GM12872 (cell line): ENCODE measurements around the gene NDUFB4.

Experiments used
- CTCF ChIP-seq: IDR thresholded peaks from 3 replicates; pipeline ENCODE4 v1.5.1; 2011; ENCODE audit warnings: low read depth, mild to moderate bottlenecking, low read length, moderate library complexity; ENCODE audit not compliant: insufficient read depth

The NDUFB4 gene

DNA sequence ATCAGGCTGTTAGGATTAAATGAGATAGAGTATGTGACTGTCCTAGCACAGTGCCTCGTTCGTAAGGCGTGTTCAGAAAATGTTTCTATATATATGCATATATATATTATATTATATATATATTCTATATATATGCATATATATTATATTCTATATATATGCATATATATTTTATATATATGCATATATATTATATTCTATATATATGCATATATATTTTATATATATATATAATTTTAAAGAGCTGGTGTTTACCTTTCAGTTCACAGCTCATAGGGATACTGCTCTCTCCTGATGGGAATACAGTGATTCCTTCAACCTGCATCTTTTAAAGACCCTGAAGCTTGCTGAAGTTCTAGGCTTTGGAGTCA lies 702 bp downstream of the NDUFB4 start:
- no peak for TF ChIP-seq CTCF

- TF ChIP-seq CTCF, result no peak
Measured at GRCh38 chr3:120597445-120598049, 1.4 kb downstream of the NDUFB4 start.

DNA sequence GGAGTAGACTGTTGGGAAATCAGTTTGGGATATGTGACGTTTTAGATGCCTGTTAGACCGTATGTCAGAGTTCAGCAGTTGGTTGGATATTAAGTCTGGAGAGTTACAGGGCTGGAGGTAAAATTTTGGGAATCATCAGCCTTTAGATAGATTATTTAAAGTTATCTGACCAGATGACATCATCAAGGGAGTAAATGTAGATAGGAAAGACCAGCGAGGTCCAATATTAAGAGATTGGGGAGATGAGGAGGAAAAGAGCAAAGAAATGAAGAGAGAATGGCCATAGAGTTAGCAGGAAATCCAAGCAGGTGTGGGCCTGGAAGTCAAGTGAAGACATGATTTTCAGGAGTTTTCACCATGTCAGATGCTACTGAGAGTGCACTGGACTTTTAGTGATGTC lies 3.1 kb downstream of the NDUFB4 start:
- no peak for TF ChIP-seq CTCF

GRCh38 chr3:120601554-120601953 lies 5.4 kb downstream of the NDUFB4 start:
- no peak for TF ChIP-seq CTCF

DNA sequence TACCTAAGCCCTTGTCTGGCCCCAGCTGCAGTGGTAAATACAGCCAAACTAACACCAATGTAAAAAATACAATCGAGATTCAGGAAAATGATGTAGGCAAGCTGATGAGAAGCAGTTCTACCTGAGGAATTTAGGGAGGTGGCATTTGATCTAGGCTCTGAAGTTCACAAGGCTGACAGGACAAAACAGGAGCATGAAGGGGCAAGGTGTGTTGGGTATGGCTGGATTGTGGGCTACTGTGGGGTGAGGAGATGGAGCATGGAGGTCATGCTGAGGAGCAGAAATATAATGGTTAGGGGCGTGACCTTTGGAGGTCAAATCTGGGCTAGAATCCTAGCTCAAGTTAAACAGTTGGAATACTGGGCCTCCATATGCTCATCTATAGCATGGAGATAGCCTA lies 6.5 kb downstream of the NDUFB4 start:
- TF ChIP-seq CTCF, result no peak

DNA sequence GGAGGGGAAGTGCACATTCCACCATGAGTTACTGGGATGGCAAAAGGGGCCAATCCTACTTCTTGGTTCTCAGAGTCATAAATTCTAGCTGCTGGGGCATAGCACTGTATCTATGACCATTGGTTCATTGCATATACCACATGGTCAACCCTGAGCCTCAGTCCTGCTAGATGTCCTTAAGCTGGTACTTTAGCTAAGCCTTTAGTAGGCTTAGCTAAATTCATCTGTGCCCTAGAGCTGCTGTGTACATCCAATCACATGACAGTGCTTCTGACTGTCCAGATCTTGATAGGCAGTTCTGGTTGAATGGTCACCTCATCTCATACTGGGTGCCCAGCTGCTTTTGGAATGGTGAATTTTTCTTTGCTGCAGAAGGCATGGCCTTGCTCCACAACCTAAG lies 8.2 kb downstream of the NDUFB4 start:
- no peak for TF ChIP-seq CTCF

- no peak for TF ChIP-seq CTCF
Measured at GRCh38 chr3:120604784-120605183, 8.6 kb downstream of the NDUFB4 start.
